Measurements from ENCODE around the gene RAB28. TPM values are rescaled to one million over a fixed set of nuclear protein-coding genes. Genes with fewer than 3 reads are reported as not detected.

The RAB28 gene
- total RNA-seq, 1 experiment from 2014 or later, result 17.1 TPM

DNA sequence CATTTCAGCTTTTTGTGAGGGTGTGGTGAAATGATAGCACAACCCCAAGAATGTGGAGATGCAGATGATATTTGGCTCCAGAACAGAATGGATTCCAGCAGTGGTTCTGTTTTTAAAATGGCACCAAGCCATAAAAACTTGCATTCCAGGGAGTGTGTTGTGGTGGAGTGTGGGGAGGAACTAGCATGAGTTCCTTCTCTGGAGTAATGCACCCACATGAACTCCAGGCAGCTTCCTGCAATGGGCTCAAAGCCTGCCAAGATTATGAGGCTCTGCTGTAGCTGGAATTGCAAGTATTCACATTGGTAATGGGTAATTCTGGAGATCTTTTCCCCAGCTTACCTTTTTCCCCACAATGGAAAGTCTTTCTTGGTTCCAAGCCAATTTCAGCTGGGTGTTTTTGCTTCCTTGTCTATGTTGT lies 161.4 kb downstream of the RAB28 start:
- TF ChIP-seq PRRX2 (CRISPR knock-in tag; IDR thresholded peaks at IDR 0.05) (no peak), NFE2L1 (CRISPR knock-in tag; IDR thresholded peaks at IDR 0.05) (no peak), SP1 (CRISPR knock-in tag; conservative IDR thresholded peaks at IDR 0.05) (no peak), NR1H2 (CRISPR knock-in tag; IDR thresholded peaks at IDR 0.05) (no peak), SMAD4 (CRISPR knock-in tag; IDR thresholded peaks at IDR 0.05) (no peak), NFATC4 (CRISPR knock-in tag; IDR thresholded peaks at IDR 0.05) (no peak), ELF4 (CRISPR knock-in tag; IDR thresholded peaks at IDR 0.05; ENCODE audit: low read depth) (no peak), CREM (CRISPR knock-in tag; IDR thresholded peaks at IDR 0.05) (no peak)
- TF ChIP-seq, protein P1, sequence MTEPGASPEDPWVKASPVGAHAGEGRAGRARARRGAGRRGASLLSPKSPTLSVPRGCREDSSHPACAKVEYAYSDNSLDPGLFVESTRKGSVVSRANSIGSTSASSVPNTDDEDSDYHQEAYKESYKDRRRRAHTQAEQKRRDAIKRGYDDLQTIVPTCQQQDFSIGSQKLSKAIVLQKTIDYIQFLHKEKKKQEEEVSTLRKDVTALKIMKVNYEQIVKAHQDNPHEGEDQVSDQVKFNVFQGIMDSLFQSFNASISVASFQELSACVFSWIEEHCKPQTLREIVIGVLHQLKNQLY (CRISPR knock-in tag; IDR thresholded peaks at IDR 0.05), result no peak
- TF ChIP-seq, protein P2, sequence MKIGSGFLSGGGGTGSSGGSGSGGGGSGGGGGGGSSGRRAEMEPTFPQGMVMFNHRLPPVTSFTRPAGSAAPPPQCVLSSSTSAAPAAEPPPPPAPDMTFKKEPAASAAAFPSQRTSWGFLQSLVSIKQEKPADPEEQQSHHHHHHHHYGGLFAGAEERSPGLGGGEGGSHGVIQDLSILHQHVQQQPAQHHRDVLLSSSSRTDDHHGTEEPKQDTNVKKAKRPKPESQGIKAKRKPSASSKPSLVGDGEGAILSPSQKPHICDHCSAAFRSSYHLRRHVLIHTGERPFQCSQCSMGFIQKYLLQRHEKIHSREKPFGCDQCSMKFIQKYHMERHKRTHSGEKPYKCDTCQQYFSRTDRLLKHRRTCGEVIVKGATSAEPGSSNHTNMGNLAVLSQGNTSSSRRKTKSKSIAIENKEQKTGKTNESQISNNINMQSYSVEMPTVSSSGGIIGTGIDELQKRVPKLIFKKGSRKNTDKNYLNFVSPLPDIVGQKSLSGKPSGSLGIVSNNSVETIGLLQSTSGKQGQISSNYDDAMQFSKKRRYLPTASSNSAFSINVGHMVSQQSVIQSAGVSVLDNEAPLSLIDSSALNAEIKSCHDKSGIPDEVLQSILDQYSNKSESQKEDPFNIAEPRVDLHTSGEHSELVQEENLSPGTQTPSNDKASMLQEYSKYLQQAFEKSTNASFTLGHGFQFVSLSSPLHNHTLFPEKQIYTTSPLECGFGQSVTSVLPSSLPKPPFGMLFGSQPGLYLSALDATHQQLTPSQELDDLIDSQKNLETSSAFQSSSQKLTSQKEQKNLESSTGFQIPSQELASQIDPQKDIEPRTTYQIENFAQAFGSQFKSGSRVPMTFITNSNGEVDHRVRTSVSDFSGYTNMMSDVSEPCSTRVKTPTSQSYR (CRISPR knock-in tag; IDR thresholded peaks at IDR 0.05), result no peak
- TF ChIP-seq, protein P3, sequence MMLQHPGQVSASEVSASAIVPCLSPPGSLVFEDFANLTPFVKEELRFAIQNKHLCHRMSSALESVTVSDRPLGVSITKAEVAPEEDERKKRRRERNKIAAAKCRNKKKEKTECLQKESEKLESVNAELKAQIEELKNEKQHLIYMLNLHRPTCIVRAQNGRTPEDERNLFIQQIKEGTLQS (CRISPR knock-in tag; conservative IDR thresholded peaks at IDR 0.05), result no peak
- TF ChIP-seq, protein P4, sequence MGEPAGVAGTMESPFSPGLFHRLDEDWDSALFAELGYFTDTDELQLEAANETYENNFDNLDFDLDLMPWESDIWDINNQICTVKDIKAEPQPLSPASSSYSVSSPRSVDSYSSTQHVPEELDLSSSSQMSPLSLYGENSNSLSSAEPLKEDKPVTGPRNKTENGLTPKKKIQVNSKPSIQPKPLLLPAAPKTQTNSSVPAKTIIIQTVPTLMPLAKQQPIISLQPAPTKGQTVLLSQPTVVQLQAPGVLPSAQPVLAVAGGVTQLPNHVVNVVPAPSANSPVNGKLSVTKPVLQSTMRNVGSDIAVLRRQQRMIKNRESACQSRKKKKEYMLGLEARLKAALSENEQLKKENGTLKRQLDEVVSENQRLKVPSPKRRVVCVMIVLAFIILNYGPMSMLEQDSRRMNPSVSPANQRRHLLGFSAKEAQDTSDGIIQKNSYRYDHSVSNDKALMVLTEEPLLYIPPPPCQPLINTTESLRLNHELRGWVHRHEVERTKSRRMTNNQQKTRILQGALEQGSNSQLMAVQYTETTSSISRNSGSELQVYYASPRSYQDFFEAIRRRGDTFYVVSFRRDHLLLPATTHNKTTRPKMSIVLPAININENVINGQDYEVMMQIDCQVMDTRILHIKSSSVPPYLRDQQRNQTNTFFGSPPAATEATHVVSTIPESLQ (CRISPR knock-in tag; IDR thresholded peaks at IDR 0.05), result no peak
- CTCF ChIA-PET, result no interaction called here
- POLR2A ChIA-PET, result no interaction called here
- DNase-seq (ENCODE audit: low spot score) (no peak), ATAC-seq (no peak)
- H3K36me3 Mint-ChIP-seq, result peaks cover 9% of the 10 kb centered on the region
- peaks cover 24% of the 10 kb centered on the region for H3K4me1 Mint-ChIP-seq
- H3K9me3 Mint-ChIP-seq, result peaks cover 7% of the 10 kb centered on the region
- H3K4me3 Mint-ChIP-seq, result no peak overlapping the region
- no peak overlapping the region for H3K27ac Mint-ChIP-seq
- no peaks in the 10 kb centered on the region for H3K27me3 Mint-ChIP-seq (ENCODE audit: low read depth)

Other genes starting within 250 kb of the RAB28 start
- gene NKX3-2, start 60.2 kb upstream of the RAB28 start, total RNA-seq (2021), result 0.07 TPM in 1 of 3 replicates, not detected in the others
- gene BOD1L1, start 143.4 kb upstream of the RAB28 start, total RNA-seq (2021), result 31.9 to 43.5 TPM (median 32.4 TPM) in 3 replicates